Chondrocyte (in vitro differentiated cells): Measurements from ENCODE around the gene PPP4R2. TPM values are rescaled to one million over a fixed set of nuclear protein-coding genes. Genes with fewer than 3 reads are reported as not detected.
"Not testable (repeated sequence)": the region's sequence is repeated elsewhere in the genome, so short reads cannot be mapped to it uniquely, and the experiment has no call there.

Source experiments
- DNase-seq: peaks from one replicate; pipeline ENCODE4 v3.0.0; 2021; ENCODE audit warnings: mixed read lengths, low spot score
- H3K27ac Mint-ChIP-seq: one replicate; pipeline ENCODE4 v1.8.0; 2021; ENCODE audit warnings: mild to moderate bottlenecking, moderate library complexity, mixed read lengths; ENCODE audit not compliant: unreplicated experiment
- H3K27me3 Mint-ChIP-seq: 2 replicates; pipeline ENCODE4 v1.8.0; 2021; ENCODE audit warnings: low read depth, mixed read lengths
- H3K36me3 Mint-ChIP-seq: 2 replicates; pipeline ENCODE4 v1.8.0; 2021; ENCODE audit warnings: low read depth, mixed read lengths
- H3K4me1 Mint-ChIP-seq: 2 replicates; pipeline ENCODE4 v1.8.0; 2021; ENCODE audit warnings: low read depth, mild to moderate bottlenecking, mixed read lengths
- H3K4me3 Mint-ChIP-seq: one replicate; pipeline ENCODE4 v1.8.0; 2021; ENCODE audit warnings: mild to moderate bottlenecking, moderate library complexity, mixed read lengths; ENCODE audit not compliant: unreplicated experiment
- H3K9me3 Mint-ChIP-seq: 2 replicates; pipeline ENCODE4 v1.8.0; 2021; ENCODE audit warnings: low read depth, mixed read lengths
- CTCF ChIP-seq: fragments of 200-600 bp; sonication (generic); IDR thresholded peaks from 2 replicates; pipeline ENCODE4 v1.5.0; 2021; ENCODE audit warnings: antibody characterized with exemption, mild to moderate bottlenecking, moderate library complexity
- total RNA-seq: library from RNA; stranded (reverse); gene quantifications from 3 replicates; pipeline ENCODE4 v1.2.1, GENCODE V29; 2021

The PPP4R2 gene
- total RNA-seq, 1 donor from 2014 or later: 70.0 TPM

GRCh38 chr3:72997421-72997961, 880 bp downstream of the PPP4R2 start:
- Mint-ChIP-seq H3K27me3 (no peaks in the 10 kb centered on the region), H3K4me3 (peak overlapping the region; percentile 77), H3K27ac (peak overlapping the region; percentile 96), H3K9me3 (no peaks in the 10 kb centered on the region), H3K36me3 (peaks cover 9% of the 10 kb centered on the region), H3K4me1 (peaks cover 43% of the 10 kb centered on the region)
- peak; percentile 83 for TF ChIP-seq CTCF
- no peak for DNase-seq

GRCh38 chr3:72998466-72998865, 1.9 kb downstream of the PPP4R2 start:
- peaks cover 9% of the 10 kb centered on the region for H3K36me3 Mint-ChIP-seq
- no peak for TF ChIP-seq CTCF
- no peaks in the 10 kb centered on the region for H3K9me3 Mint-ChIP-seq
- peak overlapping the region; percentile 76 for H3K27ac Mint-ChIP-seq
- no peak for DNase-seq
- H3K27me3 Mint-ChIP-seq: no peaks in the 10 kb centered on the region
- peaks cover 48% of the 10 kb centered on the region for H3K4me1 Mint-ChIP-seq
- H3K4me3 Mint-ChIP-seq: peak overlapping the region; percentile 77

GRCh38 chr3:72999951-73000350, 3.3 kb downstream of the PPP4R2 start:
- no peak for TF ChIP-seq CTCF
- peaks cover 59% of the 10 kb centered on the region for H3K4me1 Mint-ChIP-seq
- peak overlapping the region; percentile 59 for H3K4me3 Mint-ChIP-seq
- peaks cover 11% of the 10 kb centered on the region for H3K36me3 Mint-ChIP-seq
- DNase-seq: no peak
- no peaks in the 10 kb centered on the region for H3K27me3 Mint-ChIP-seq
- no peaks in the 10 kb centered on the region for H3K9me3 Mint-ChIP-seq
- peak overlapping the region; percentile 9 for H3K27ac Mint-ChIP-seq

- Mint-ChIP-seq H3K36me3 (peaks cover 20% of the 10 kb centered on the region), H3K27ac (peak overlapping the region; percentile 17), H3K4me1 (peaks cover 64% of the 10 kb centered on the region)
- not testable (repeated sequence) for H3K4me3 Mint-ChIP-seq, H3K27me3 Mint-ChIP-seq, DNase-seq, H3K9me3 Mint-ChIP-seq
These were observed 6.4 kb downstream of the PPP4R2 start for GRCh38 chr3:73003050-73003449.

- H3K9me3 Mint-ChIP-seq: no peaks in the 10 kb centered on the region
- H3K4me1 Mint-ChIP-seq: peaks cover 66% of the 10 kb centered on the region
- DNase-seq: no peak
- peaks cover 20% of the 10 kb centered on the region for H3K36me3 Mint-ChIP-seq
- no peak for TF ChIP-seq CTCF
- H3K27ac Mint-ChIP-seq: peak overlapping the region; percentile 80
- H3K4me3 Mint-ChIP-seq: no peak overlapping the region
- H3K27me3 Mint-ChIP-seq: no peaks in the 10 kb centered on the region
These were observed 7.7 kb downstream of the PPP4R2 start for GRCh38 chr3:73004316-73004715.

GRCh38 chr3:73007992-73008712, 11.5 kb downstream of the PPP4R2 start:
- H3K4me1 Mint-ChIP-seq: peaks cover 64% of the 10 kb centered on the region
- peaks cover 14% of the 10 kb centered on the region for H3K36me3 Mint-ChIP-seq
- H3K9me3 Mint-ChIP-seq: no peaks in the 10 kb centered on the region
- TF ChIP-seq CTCF: no peak
- no peak for DNase-seq
- no peak overlapping the region for H3K27ac Mint-ChIP-seq
- H3K4me3 Mint-ChIP-seq: no peak overlapping the region
- no peaks in the 10 kb centered on the region for H3K27me3 Mint-ChIP-seq
